ENCODE data around the gene GMIP.

Gene GMIP

DNA sequence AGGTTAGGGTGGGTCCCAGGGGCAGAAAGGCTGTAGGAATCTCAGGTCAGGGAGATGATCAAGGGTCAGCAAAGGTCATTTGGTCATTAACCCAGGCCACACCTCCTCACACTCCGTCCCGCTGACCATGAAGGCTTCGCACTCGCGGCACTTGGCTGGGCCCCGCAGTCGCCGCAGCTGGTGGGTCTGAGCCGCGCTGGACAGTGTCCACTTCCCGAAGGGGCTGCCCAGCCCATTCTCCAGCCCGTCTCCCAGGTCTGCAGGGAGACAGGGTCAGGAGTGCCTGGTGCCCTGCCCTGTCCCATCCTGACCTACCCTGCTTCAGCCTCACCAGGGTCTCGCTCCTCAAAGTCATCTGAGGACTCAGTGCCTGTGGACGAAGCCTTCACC lies 8.1 kb downstream of the GMIP start:
- no peak for DNase-seq (ENCODE audit: low read depth)
- H3K4me3 ChIP-seq (ENCODE audit: control insufficient read depth, low read depth, low read length) = no peak overlapping the region
- TF ChIP-seq CTCF (conservative IDR thresholded peaks at IDR 0.05; ENCODE audit: control insufficient read depth, insufficient read depth, low read depth, low read length) = no peak

GRCh38 chr19:19634516-19635312 lies 8.7 kb downstream of the GMIP start:
- H3K4me3 ChIP-seq (ENCODE audit: control insufficient read depth, low read depth, low read length) = no peak overlapping the region
- no peak for TF ChIP-seq CTCF (conservative IDR thresholded peaks at IDR 0.05; ENCODE audit: control insufficient read depth, insufficient read depth, low read depth, low read length)
- DNase-seq (ENCODE audit: low read depth) = no peak

DNA sequence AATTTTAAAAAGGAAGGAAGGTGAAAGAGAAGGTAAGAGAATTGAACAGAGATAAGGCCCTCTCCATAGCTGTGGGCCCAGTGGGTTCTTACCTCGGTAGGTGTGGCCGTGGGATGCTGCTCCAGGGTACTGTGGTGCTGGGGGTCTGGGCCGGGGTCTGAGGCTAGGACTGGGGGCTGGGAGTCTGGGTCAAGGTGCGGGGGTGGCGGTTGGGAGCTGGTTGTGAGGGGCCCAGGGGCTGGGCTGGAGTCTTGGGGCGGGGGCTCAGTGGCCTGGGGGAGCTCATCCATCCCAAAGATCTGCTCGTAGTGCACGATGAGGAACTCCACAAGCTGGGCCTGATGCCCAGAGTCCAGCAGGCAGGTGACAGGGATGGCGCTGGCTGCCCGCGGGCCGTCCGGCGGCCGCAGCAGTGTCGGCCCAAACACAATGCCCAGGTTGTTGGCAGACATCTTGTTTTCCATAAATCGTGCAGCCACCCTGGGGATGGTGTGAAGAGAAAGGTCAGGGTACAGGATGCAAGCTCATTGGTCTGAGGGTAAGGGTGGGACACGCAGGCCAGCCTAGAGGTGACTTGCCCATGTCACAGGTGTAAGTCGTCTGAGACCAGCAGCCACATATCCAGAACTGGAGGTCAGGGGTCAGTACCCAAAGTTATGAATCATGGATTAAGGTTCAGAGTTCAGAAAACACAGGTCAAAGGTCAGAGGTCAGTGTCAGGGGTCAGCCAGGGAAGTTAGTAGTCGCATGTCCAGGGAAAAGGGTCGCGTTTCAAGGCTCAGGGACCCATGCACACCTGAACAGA lies 9.5 kb downstream of the GMIP start:
- TF ChIP-seq CTCF (conservative IDR thresholded peaks at IDR 0.05; ENCODE audit: control insufficient read depth, insufficient read depth, low read depth, low read length) = no peak
- DNase-seq (ENCODE audit: low read depth) = no peak
- H3K4me3 ChIP-seq (ENCODE audit: control insufficient read depth, low read depth, low read length) = no peak overlapping the region

DNA sequence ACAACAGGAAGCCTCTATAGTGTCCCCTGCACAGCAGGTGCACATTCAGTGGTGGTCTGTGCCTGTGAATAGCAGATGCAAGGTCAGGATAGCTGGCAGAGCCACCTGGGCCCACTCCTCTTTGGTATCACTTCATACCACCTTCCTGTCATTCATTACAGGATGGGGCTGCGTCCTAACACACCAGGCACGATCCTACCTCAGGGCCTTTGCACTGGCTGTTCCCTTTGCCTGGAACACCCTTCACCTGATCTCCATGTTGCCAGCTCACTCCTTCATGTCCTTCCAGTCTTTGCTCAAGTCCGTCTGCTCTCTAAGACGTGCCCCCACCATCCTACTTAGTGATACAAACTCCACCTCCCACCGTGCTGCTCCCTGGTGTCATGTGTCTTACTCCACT lies 10.8 kb downstream of the GMIP start:
- H3K4me3 ChIP-seq (ENCODE audit: control insufficient read depth, low read depth, low read length) = no peak overlapping the region
- no peak for DNase-seq (ENCODE audit: low read depth)

GRCh38 chr19:19631346-19631745 lies 12.1 kb downstream of the GMIP start:
- DNase-seq (ENCODE audit: low read depth) = no peak
- H3K4me3 ChIP-seq (ENCODE audit: control insufficient read depth, low read depth, low read length) = no peak overlapping the region
- no peak for TF ChIP-seq CTCF (conservative IDR thresholded peaks at IDR 0.05; ENCODE audit: control insufficient read depth, insufficient read depth, low read depth, low read length)

More for the DNA sequence above, 10.8 kb downstream of the GMIP start:
- TF ChIP-seq CTCF (conservative IDR thresholded peaks at IDR 0.05; ENCODE audit: control insufficient read depth, insufficient read depth, low read depth, low read length) = no peak

DNA sequence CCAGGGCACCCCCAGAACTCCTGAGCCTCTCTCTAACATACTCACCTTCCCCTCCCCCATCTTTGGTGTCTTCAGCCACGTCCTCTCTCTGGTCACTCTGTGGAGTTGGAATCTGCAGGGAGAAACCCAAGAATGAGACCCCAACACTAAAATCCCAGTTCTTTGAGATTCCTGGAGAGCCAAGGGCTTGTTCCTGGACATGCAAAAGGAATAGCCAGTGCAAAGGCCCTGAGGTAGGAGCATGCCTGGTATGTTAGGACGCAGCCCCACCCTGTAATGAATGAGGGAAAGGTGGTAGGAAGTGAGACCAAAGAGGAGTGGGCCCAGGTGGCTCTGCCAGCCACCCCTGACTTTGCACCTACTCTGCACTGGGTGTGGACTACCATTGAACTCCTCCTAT lies 13.0 kb downstream of the GMIP start:
- no peak overlapping the region for H3K4me3 ChIP-seq (ENCODE audit: control insufficient read depth, low read depth, low read length)
- DNase-seq (ENCODE audit: low read depth) = no peak
- TF ChIP-seq CTCF (conservative IDR thresholded peaks at IDR 0.05; ENCODE audit: control insufficient read depth, insufficient read depth, low read depth, low read length) = no peak
